Thyroid gland (tissue), 4 donors: ENCODE data around the gene PRSS1. TPM values are rescaled to one million over a fixed set of nuclear protein-coding genes. Genes with fewer than 3 reads are reported as not detected.

ENCODE experiments used
- DNase-seq, 2 donors: peaks; one replicate each; pipeline ENCODE4 v3.0.0-alpha.2; 2019
- H3K27ac ChIP-seq, 3 donors: fragments of 200-600 bp; sonication (generic); 1 replicate in 2 of 3; 2 replicates in 1 of 3; pipeline ENCODE4 v1.5.1; 2016 to 2019; ENCODE audit warnings: mild to moderate bottlenecking in 1 of 3, moderate library complexity in 1 of 3
- H3K27me3 ChIP-seq: fragments of 200-600 bp; sonication (generic); one replicate; pipeline ENCODE4 v1.5.1; 2019
- H3K36me3 ChIP-seq, 2 donors: fragments of 200-600 bp; sonication (generic); one replicate each; pipeline ENCODE4 v1.5.1; 2016 to 2019
- H3K4me1 ChIP-seq, 2 donors: fragments of 200-600 bp; sonication (generic); one replicate each; pipeline ENCODE4 v1.5.1; 2017 to 2019
- H3K4me3 ChIP-seq, 3 donors: fragments of 200-600 bp; sonication (generic); replicated peaks in 1 of 3; 1 replicate in 2 of 3; 2 replicates in 1 of 3; pipeline ENCODE4 v1.5.1; 2016; ENCODE audit warnings: mild to moderate bottlenecking in 1 of 3
- H3K9me3 ChIP-seq: fragments of 200-600 bp; sonication (generic); one replicate; pipeline ENCODE4 v1.5.1; 2017
- CTCF ChIP-seq, 6 experiments: fragments of 200-600 bp in 3 of 6; fragments of 450-650 bp in 3 of 6; sonication (generic) in 3 of 6; IDR thresholded peaks; one replicate each; pipeline ENCODE4 v1.5.1; 2016 to 2019; ENCODE audit warnings: antibody characterized with exemption in 6 of 6, mild to moderate bottlenecking in 2 of 6, inconsistent platforms in 1 of 6, moderate library complexity in 1 of 6
- POLR2A ChIP-seq, 2 donors: fragments of 450-650 bp; IDR thresholded peaks; one replicate each; pipeline ENCODE4 v1.6.1; 2017; ENCODE audit warnings: antibody characterized with exemption in 2 of 2, mild to moderate bottlenecking in 2 of 2, moderate library complexity in 1 of 2
- WGBS, 2 donors: methylation state at CpG; one replicate each; pipeline ENCODE4 v1.1.5; 2017; 5-methylcytosine and 5-hydroxymethylcytosine counted together
- intact Hi-C: fragments of 100-400 bp; cut with DNase I; formaldehyde crosslinking; loops from one replicate; pipeline ENCODE4 v1.15.1; 2023
- total RNA-seq, 4 donors: library from RNA; depleted of rRNA; stranded (reverse); fragments of >200 nt; gene quantifications; one replicate each; pipeline ENCODE4 v1.2.3, GENCODE V29; 2016

PRSS1 gene
- total RNA-seq, 4 donors from 2014 or later: 1.2 TPM; not detected in 3

- no peaks in the 10 kb centered on the region for H3K4me1 ChIP-seq
- H3K27me3 ChIP-seq: no peaks in the 10 kb centered on the region
- no peaks in the 10 kb centered on the region for H3K9me3 ChIP-seq
- no peak for DNase-seq
- no peak overlapping the region for H3K27ac ChIP-seq
- H3K4me3 ChIP-seq: no peak overlapping the region
- intact Hi-C loops: no loop called here
- TF ChIP-seq CTCF (IDR thresholded peaks at IDR 0.05) (no peak), POLR2A (IDR thresholded peaks at IDR 0.05) (no peak)
- 87 to 91% methylated on average over 4 to 6 of the region's 6 CpGs for WGBS, 2 donors
- no peaks in the 10 kb centered on the region for H3K36me3 ChIP-seq
Observed at GRCh38 chr7:142717453-142717852, 31.8 kb upstream of the PRSS1 start.

- no peaks in the 10 kb centered on the region for H3K27me3 ChIP-seq
- no peaks in the 10 kb centered on the region for H3K9me3 ChIP-seq
- DNase-seq: no peak
- TF ChIP-seq CTCF (IDR thresholded peaks at IDR 0.05): no peak
- H3K4me3 ChIP-seq: no peak overlapping the region
- H3K4me1 ChIP-seq: no peaks in the 10 kb centered on the region
- no peak overlapping the region for H3K27ac ChIP-seq
- 70 to 85% methylated on average over 1 of the region's 1 CpG for WGBS, 2 donors
- intact Hi-C loops: no loop called here
- no peaks in the 10 kb centered on the region for H3K36me3 ChIP-seq
Observed at GRCh38 chr7:142718313-142718712, 31.0 kb upstream of the PRSS1 start.

- no peaks in the 10 kb centered on the region for H3K9me3 ChIP-seq
- no peak overlapping the region for H3K27ac ChIP-seq
- intact Hi-C loops: no loop called here
- no peak overlapping the region for H3K4me3 ChIP-seq
- DNase-seq: no peak
- no peaks in the 10 kb centered on the region for H3K27me3 ChIP-seq
- no peak for TF ChIP-seq POLR2A (IDR thresholded peaks at IDR 0.05)
- no peak for TF ChIP-seq CTCF (IDR thresholded peaks at IDR 0.05)
- H3K4me1 ChIP-seq: no peaks in the 10 kb centered on the region
- no peaks in the 10 kb centered on the region for H3K36me3 ChIP-seq
- WGBS, 2 donors: 91 to 93% methylated on average over 8 of the region's 8 CpGs
Observed at GRCh38 chr7:142720172-142720773, 29.0 kb upstream of the PRSS1 start.

GRCh38 chr7:142720986-142721385 lies 28.3 kb upstream of the PRSS1 start:
- 75 to 86% methylated on average over 10 of the region's 10 CpGs for WGBS, 2 donors
- Histone ChIP-seq H3K36me3 (no peaks in the 10 kb centered on the region), H3K27ac (no peak overlapping the region), H3K4me1 (no peaks in the 10 kb centered on the region), H3K27me3 (no peaks in the 10 kb centered on the region), H3K9me3 (no peaks in the 10 kb centered on the region), H3K4me3 (no peak overlapping the region)
- TF ChIP-seq CTCF (IDR thresholded peaks at IDR 0.05): no peak
- TF ChIP-seq POLR2A (IDR thresholded peaks at IDR 0.05): no peak
- no peak for DNase-seq
- intact Hi-C loops: no loop called here

- H3K4me3 ChIP-seq: no peak overlapping the region
- intact Hi-C loops: no loop called here
- TF ChIP-seq CTCF (IDR thresholded peaks at IDR 0.05) (no peak), POLR2A (IDR thresholded peaks at IDR 0.05) (no peak)
- no peak overlapping the region for H3K27ac ChIP-seq
- no peaks in the 10 kb centered on the region for H3K36me3 ChIP-seq
- H3K27me3 ChIP-seq: no peaks in the 10 kb centered on the region
- no peak for DNase-seq
- 73 to 74% methylated on average over 15 of the region's 15 CpGs for WGBS, 2 donors
- H3K9me3 ChIP-seq: no peaks in the 10 kb centered on the region
- no peaks in the 10 kb centered on the region for H3K4me1 ChIP-seq
Observed at GRCh38 chr7:142722248-142722794, 27.0 kb upstream of the PRSS1 start.
